Smooth muscle cell (in vitro differentiated cells): ENCODE results near the gene SOX12. TPM values are rescaled to one million over a fixed set of nuclear protein-coding genes. Genes with fewer than 3 reads are reported as not detected.
A peak's percentile ranks its signal among the peaks of the same experiment; 100 is the strongest.
"Not testable (repeated sequence)": the region's sequence is repeated elsewhere in the genome, so short reads cannot be mapped to it uniquely, and the experiment has no call there.

Experiments
- DNase-seq: peaks from one replicate; lab custom pipeline; 2025; ENCODE audit not compliant: unreplicated experiment; lab: John Stamatoyannopoulos, UW
- H2AFZ ChIP-seq: fragments of 200-600 bp; sonication (generic); 2 replicates; pipeline ENCODE4 v1.6.0; 2016; ENCODE audit warnings: antibody characterized with exemption, low read depth, mild to moderate bottlenecking
- H3F3A ChIP-seq: fragments of 200-600 bp; sonication (generic); 2 replicates; pipeline ENCODE4 v1.6.0; 2017; ENCODE audit warnings: antibody characterized with exemption, low read depth
- H3K27ac ChIP-seq: fragments of 200-600 bp; sonication (generic); 2 replicates; pipeline ENCODE4 v1.5.1; 2016; ENCODE audit warnings: low read depth, mild to moderate bottlenecking
- H3K27me3 ChIP-seq: fragments of 200-600 bp; sonication (generic); 2 replicates; pipeline ENCODE4 v1.6.1; 2016; ENCODE audit warnings: low read depth, mild to moderate bottlenecking
- H3K36me3 ChIP-seq: fragments of 200-600 bp; sonication (generic); 2 replicates; pipeline ENCODE4 v1.5.1; 2016; ENCODE audit warnings: low read depth
- H3K4me1 ChIP-seq: fragments of 200-600 bp; sonication (generic); 2 replicates; pipeline ENCODE4 v1.5.1; 2016; ENCODE audit warnings: low read depth
- H3K4me2 ChIP-seq: fragments of 200-600 bp; sonication (generic); 2 replicates; pipeline ENCODE4 v1.6.0; 2016; ENCODE audit warnings: mild to moderate bottlenecking
- H3K4me3 ChIP-seq: fragments of 200-600 bp; sonication (generic); 2 replicates; pipeline ENCODE4 v1.5.1; 2016; ENCODE audit warnings: mild to moderate bottlenecking
- H3K79me2 ChIP-seq: fragments of 200-600 bp; sonication (generic); 2 replicates; pipeline ENCODE4 v1.6.0; 2016; ENCODE audit warnings: low read depth, mild to moderate bottlenecking
- H3K9ac ChIP-seq: fragments of 200-600 bp; sonication (generic); 2 replicates; pipeline ENCODE4 v1.6.0; 2016; ENCODE audit warnings: low read depth
- H3K9me3 ChIP-seq: fragments of 200-600 bp; sonication (generic); replicated peaks from 2 replicates; pipeline ENCODE4 v1.5.1; 2016; ENCODE audit warnings: low read depth
- H4K20me1 ChIP-seq: fragments of 200-600 bp; sonication (generic); 2 replicates; pipeline ENCODE4 v1.6.0; 2016; ENCODE audit warnings: low read depth
- CTCF ChIP-seq: fragments of 200-600 bp; sonication (generic); IDR thresholded peaks from 2 replicates; pipeline ENCODE4 v1.5.1; 2017; ENCODE audit warnings: borderline replicate concordance, mild to moderate bottlenecking, antibody characterized with exemption; ENCODE audit not compliant: insufficient read depth, poor library complexity, severe bottlenecking
- WGBS: methylation state at CpG from one replicate; pipeline ENCODE4 v1.1.7; 2016; ENCODE audit warnings: low lambda C conversion rate; 5-methylcytosine and 5-hydroxymethylcytosine counted together
- polyA plus RNA-seq: library from polyadenylated mRNA; unstranded; fragments of >200 nt; fragmentation: Nextera tagmentation; extraction: Ambion mirVana; gene quantifications from 2 replicates; pipeline ENCODE4 v1.2.1, GENCODE V29; 2016
- total RNA-seq: library from RNA; depleted of rRNA; stranded (reverse); fragments of >200 nt; gene quantifications from 2 replicates; pipeline ENCODE4 v1.2.3, GENCODE V29; 2014

SOX12 gene
- total and polyA plus RNA-seq, 2 experiments from 2014 or later: 7.1 to 17.7 TPM

- DNase-seq: no peak
- Histone ChIP-seq H3K9me3 (no peaks in the 10 kb centered on the region), H4K20me1 (peaks cover 4% of the 10 kb centered on the region), H2AFZ (no peak overlapping the region), H3K27ac (peak overlapping the region; percentile 97), H3K4me1 (peaks cover 10% of the 10 kb centered on the region), H3K9ac (no peak overlapping the region), H3K27me3 (no peaks in the 10 kb centered on the region), H3K4me2 (peak overlapping the region; percentile 98), H3K4me3 (peak overlapping the region; percentile 82), H3F3A (peaks cover 13% of the 10 kb centered on the region), H3K79me2 (peaks cover 17% of the 10 kb centered on the region), H3K36me3 (no peaks in the 10 kb centered on the region)
- TF ChIP-seq CTCF: no peak
- WGBS: 97% methylated on average over 19 of the region's 19 CpGs
These were observed 23.9 kb downstream of the SOX12 start for GRCh38 chr20:348972-349841.

- Histone ChIP-seq H3K27me3 (no peaks in the 10 kb centered on the region), H3K79me2 (peaks cover 11% of the 10 kb centered on the region), H3K4me1 (peaks cover 5% of the 10 kb centered on the region), H4K20me1 (peaks cover 4% of the 10 kb centered on the region), H3K9me3 (no peaks in the 10 kb centered on the region), H2AFZ (no peak overlapping the region), H3F3A (peaks cover 6% of the 10 kb centered on the region), H3K9ac (no peak overlapping the region), H3K4me2 (no peak overlapping the region), H3K27ac (no peak overlapping the region), H3K4me3 (no peak overlapping the region), H3K36me3 (no peaks in the 10 kb centered on the region)
- TF ChIP-seq CTCF: no peak
- 97% methylated on average over 13 of the region's 13 CpGs for WGBS
- DNase-seq: no peak
These were observed 27.8 kb downstream of the SOX12 start for GRCh38 chr20:353166-353565.

GRCh38 chr20:354298-354977, 29.1 kb downstream of the SOX12 start:
- H3K27me3 ChIP-seq: no peaks in the 10 kb centered on the region
- WGBS: 24% methylated on average over 11 of the region's 14 CpGs
- peak; percentile 92 for TF ChIP-seq CTCF
- H3K4me3 ChIP-seq: no peak overlapping the region
- H3K4me1 ChIP-seq: no peaks in the 10 kb centered on the region
- H2AFZ ChIP-seq: no peak overlapping the region
- peak overlapping the region; percentile 29 for H3K4me2 ChIP-seq
- H3K9ac ChIP-seq: no peak overlapping the region
- H3K9me3 ChIP-seq: no peaks in the 10 kb centered on the region
- H3F3A ChIP-seq: peaks cover 8% of the 10 kb centered on the region
- no peaks in the 10 kb centered on the region for H3K36me3 ChIP-seq
- H3K79me2 ChIP-seq: peaks cover 2% of the 10 kb centered on the region
- H3K27ac ChIP-seq: no peak overlapping the region
- H4K20me1 ChIP-seq: no peaks in the 10 kb centered on the region
- no peak for DNase-seq

- H4K20me1 ChIP-seq, H3F3A ChIP-seq, H3K4me3 ChIP-seq, H3K79me2 ChIP-seq, H3K9ac ChIP-seq, H3K27me3 ChIP-seq, H3K4me1 ChIP-seq, H3K36me3 ChIP-seq, H2AFZ ChIP-seq, H3K9me3 ChIP-seq, H3K27ac ChIP-seq, DNase-seq, H3K4me2 ChIP-seq: not testable (repeated sequence)
- WGBS: 100% methylated on average over 2 of the region's 2 CpGs
These were observed 30.8 kb downstream of the SOX12 start for GRCh38 chr20:356154-356553.
